H1 (cell line): ENCODE results near the gene GPC3. TPM values are rescaled to one million over a fixed set of nuclear protein-coding genes. Genes with fewer than 3 reads are reported as not detected.

Source experiments
- CTCF ChIA-PET: fragments of 300-600 bp; sonication (Branson Sonifier 250); formaldehyde crosslinking; loops from one replicate; lab custom pipeline; 2021; ENCODE audit not compliant: partially characterized antibody; lab: Charles Lee
- POLR2A ChIA-PET: fragments of 300-600 bp; sonication (Branson Sonifier 250); formaldehyde crosslinking; loops from one replicate; lab custom pipeline; 2021; ENCODE audit warnings: inconsistent platforms; ENCODE audit not compliant: partially characterized antibody; lab: Charles Lee
- DNase-seq, 2 experiments: peaks; one replicate each; pipeline versions ENCODE4 v3.0.0 to v3.0.0-alpha.2; 2010 to 2022; ENCODE audit warnings: low spot score in 2 of 2, low read depth in 1 of 2, mixed read lengths in 1 of 2
- FAIRE-seq: peaks from 2 replicates; lab custom pipeline; 2011; peaks lifted over from hg19 to GRCh38; lab: Jason Lieb, UNC
- H2AFZ ChIP-seq: 2 replicates; pipeline ENCODE4 v1.8.1; 2012; ENCODE audit warnings: low read length, inconsistent platforms
- H2AK5ac ChIP-seq: 2 replicates; pipeline ENCODE4 v1.6.1; 2013; ENCODE audit warnings: low read depth, low read length
- H2BK120ac ChIP-seq: replicated peaks from 2 replicates; pipeline ENCODE3; 2013; ENCODE audit warnings: low read depth, low read length, inconsistent platforms
- H2BK12ac ChIP-seq: 2 replicates; pipeline ENCODE4 v1.6.1; 2013; ENCODE audit warnings: low read depth, low read length
- H2BK15ac ChIP-seq: 2 replicates; pipeline ENCODE4 v1.6.1; 2013; ENCODE audit warnings: low read length
- H2BK20ac ChIP-seq: 2 replicates; pipeline ENCODE4 v1.6.1; 2013; ENCODE audit warnings: low read length
- H2BK5ac ChIP-seq: 2 replicates; pipeline ENCODE4 v1.6.1; 2013; ENCODE audit warnings: low read depth, low read length
- H3K14ac ChIP-seq: 2 replicates; pipeline ENCODE4 v1.6.1; 2013; ENCODE audit warnings: inconsistent platforms; ENCODE audit not compliant: insufficient read length
- H3K18ac ChIP-seq: 2 replicates; pipeline ENCODE4 v1.6.1; 2013; ENCODE audit warnings: low read length; ENCODE audit errors: extremely low read depth
- H3K23ac ChIP-seq: 2 replicates; pipeline ENCODE4 v1.6.1; 2013; ENCODE audit warnings: inconsistent platforms; ENCODE audit not compliant: insufficient read length
- H3K23me2 ChIP-seq: 2 replicates; pipeline ENCODE4 v1.6.1; 2013; ENCODE audit warnings: low read depth, low read length
- H3K27ac ChIP-seq: 2 replicates; pipeline ENCODE4 v1.6.1; 2011; ENCODE audit warnings: low read depth, low read length, inconsistent platforms
- H3K27me3 ChIP-seq, 4 experiments: replicated peaks in 1 of 4; 1 replicate in 1 of 4; 2 replicates in 3 of 4; pipeline versions ENCODE4 v1.6.1 to v1.8.1; 2011 to 2013; ENCODE audit warnings: low read length in 3 of 4, mild to moderate bottlenecking in 3 of 4, inconsistent platforms in 2 of 4, mixed read lengths in 2 of 4, moderate library complexity in 1 of 4; ENCODE audit not compliant: control insufficient read depth in 3 of 4, insufficient read depth in 3 of 4; ENCODE audit errors: extremely low read depth in 1 of 4
- H3K36me3 ChIP-seq, 4 experiments: 2 replicates each; pipeline versions ENCODE4 v1.6.1 to v1.8.1; 2011 to 2013; ENCODE audit warnings: mild to moderate bottlenecking in 4 of 4, low read length in 3 of 4, moderate library complexity in 2 of 4, control low read depth in 1 of 4, inconsistent platforms in 1 of 4; ENCODE audit not compliant: insufficient read depth in 4 of 4, control insufficient read depth in 2 of 4
- H3K4ac ChIP-seq: replicated peaks from 2 replicates; pipeline ENCODE3; 2013; ENCODE audit warnings: low read length, low read depth, mixed read lengths, inconsistent platforms; ENCODE audit not compliant: insufficient read length
- H3K4me1 ChIP-seq, 4 experiments: replicated peaks in 1 of 4; 1 replicate in 1 of 4; 2 replicates in 3 of 4; pipeline versions ENCODE4 v1.6.1 to v1.8.1; 2011 to 2013; ENCODE audit warnings: low read length in 3 of 4, inconsistent platforms in 2 of 4, mixed read lengths in 1 of 4; ENCODE audit not compliant: insufficient read depth in 4 of 4, control insufficient read depth in 3 of 4
- H3K4me2 ChIP-seq, 2 experiments: 2 replicates each; pipeline versions ENCODE4 v1.6.1 to v1.8.1; 2011 to 2013; ENCODE audit warnings: low read depth in 2 of 2, low read length in 2 of 2, control low read depth in 1 of 2, inconsistent platforms in 1 of 2, mild to moderate bottlenecking in 1 of 2; ENCODE audit not compliant: insufficient read depth in 1 of 2
- H3K4me3 ChIP-seq, 4 experiments: fragments of 200-600, 300-600 bp in 1 of 4; sonication (generic), shearing (Covaris generic), sonication (Bioruptor Twin) in 1 of 4; 2 replicates each; pipeline versions ENCODE4 v1.5.1 to v1.8.1; 2011 to 2016; ENCODE audit warnings: low read length in 4 of 4, low read depth in 3 of 4, control low read depth in 2 of 4, inconsistent platforms in 2 of 4, mild to moderate bottlenecking in 2 of 4, mixed read lengths in 1 of 4, moderate library complexity in 1 of 4; ENCODE audit not compliant: insufficient read depth in 2 of 4; ENCODE audit errors: extremely low read depth in 1 of 4
- H3K56ac ChIP-seq: replicated peaks from 2 replicates; pipeline ENCODE3; 2013; ENCODE audit warnings: low read depth, mild to moderate bottlenecking, mixed read lengths, low read length, inconsistent platforms; ENCODE audit not compliant: insufficient read length
- H3K79me1 ChIP-seq: 2 replicates; pipeline ENCODE4 v1.6.1; 2013; ENCODE audit warnings: low read depth, low read length, control low read depth
- H3K79me2 ChIP-seq, 2 experiments: 2 replicates each; pipeline versions ENCODE4 v1.6.1 to v1.8.1; 2012 to 2013; ENCODE audit warnings: low read length in 2 of 2, mild to moderate bottlenecking in 2 of 2, inconsistent platforms in 1 of 2; ENCODE audit not compliant: insufficient read depth in 2 of 2, control insufficient read depth in 1 of 2
- H3K9ac ChIP-seq, 4 experiments: replicated peaks in 1 of 4; 1 replicate in 1 of 4; 2 replicates in 3 of 4; pipeline versions ENCODE4 v1.6.1 to v1.8.1; 2011 to 2013; ENCODE audit warnings: low read depth in 3 of 4, low read length in 3 of 4, control low read depth in 2 of 4, mild to moderate bottlenecking in 2 of 4, moderate library complexity in 2 of 4, inconsistent platforms in 1 of 4; ENCODE audit errors: extremely low read depth in 1 of 4
- H3K9me3 ChIP-seq, 2 experiments: 2 replicates each; pipeline versions ENCODE4 v1.6.1 to v1.8.1; 2012 to 2013; ENCODE audit warnings: mild to moderate bottlenecking in 2 of 2, moderate library complexity in 2 of 2, control low read depth in 1 of 2, inconsistent platforms in 1 of 2, low read depth in 1 of 2, low read length in 1 of 2, mixed read lengths in 1 of 2; ENCODE audit not compliant: insufficient read depth in 2 of 2
- H4K20me1 ChIP-seq, 2 experiments: replicated peaks in 1 of 2; 2 replicates each; pipeline versions ENCODE3 to v1.8.1; 2011 to 2013; ENCODE audit warnings: inconsistent platforms in 2 of 2, low read length in 2 of 2, mild to moderate bottlenecking in 1 of 2; ENCODE audit not compliant: insufficient read depth in 2 of 2, control insufficient read depth in 1 of 2
- H4K5ac ChIP-seq: 2 replicates; pipeline ENCODE4 v1.6.1; 2013; ENCODE audit warnings: low read length, low read depth, mixed read lengths, inconsistent platforms; ENCODE audit not compliant: insufficient read length
- H4K8ac ChIP-seq: 2 replicates; pipeline ENCODE4 v1.8.0; 2013; ENCODE audit warnings: mild to moderate bottlenecking, moderate library complexity, low read length, inconsistent platforms; ENCODE audit not compliant: insufficient read depth; ENCODE audit errors: extremely low read depth
- H4K91ac ChIP-seq: replicated peaks from 2 replicates; pipeline ENCODE3; 2013; ENCODE audit warnings: low read length, mixed read lengths, inconsistent platforms; ENCODE audit not compliant: insufficient read length
- ATF2 ChIP-seq: IDR thresholded peaks from 2 replicates; pipeline ENCODE4 v1.6.1; 2012; ENCODE audit warnings: low read length, inconsistent platforms
- CHD1 ChIP-seq: IDR thresholded peaks from 2 replicates; pipeline ENCODE4 v1.6.1; 2012; ENCODE audit warnings: low read depth, low read length, improper control_type of control experiment
- E2F6 ChIP-seq: IDR thresholded peaks from 2 replicates; pipeline ENCODE4 v1.6.1; 2012; ENCODE audit warnings: inconsistent platforms
- GABPA ChIP-seq: IDR thresholded peaks from 2 replicates; pipeline ENCODE4 v1.6.1; 2011; ENCODE audit warnings: mild to moderate bottlenecking, low read length, moderate library complexity, borderline replicate concordance; ENCODE audit not compliant: insufficient read depth
- HDAC2 ChIP-seq, 2 experiments: fragments of 300-600 bp in 1 of 2; sonication (generic) in 1 of 2; IDR thresholded peaks; 2 replicates each; pipeline ENCODE4 v1.6.1; 2011 to 2012; ENCODE audit warnings: low read depth in 2 of 2, low read length in 2 of 2, mild to moderate bottlenecking in 2 of 2, moderate library complexity in 2 of 2, borderline replicate concordance in 1 of 2, inconsistent platforms in 1 of 2
- MAX ChIP-seq: IDR thresholded peaks from 2 replicates; pipeline ENCODE4 v1.6.1; 2012; ENCODE audit warnings: inconsistent platforms
- RNF2 ChIP-seq: fragments of 200-900, 300-1000 bp; sonication (generic); IDR thresholded peaks from 2 replicates; pipeline ENCODE4 v1.7.1; 2016; ENCODE audit warnings: borderline replicate concordance, low read depth, mild to moderate bottlenecking, antibody characterized with exemption, low read length; ENCODE audit not compliant: poor library complexity, severe bottlenecking; ENCODE audit errors: missing control alignments
- RXRA ChIP-seq: IDR thresholded peaks from 2 replicates; pipeline ENCODE4 v1.6.1; 2011; ENCODE audit warnings: low read depth, mild to moderate bottlenecking, low read length, moderate library complexity; ENCODE audit not compliant: insufficient read depth
- SAP30 ChIP-seq: fragments of 300-600 bp; sonication (generic); IDR thresholded peaks from 2 replicates; pipeline ENCODE4 v1.7.1; 2012; ENCODE audit warnings: low read length, moderate library complexity, mild to moderate bottlenecking, inconsistent platforms; ENCODE audit not compliant: insufficient read depth, insufficient replicate concordance
- SIX5 ChIP-seq: IDR thresholded peaks from 2 replicates; pipeline ENCODE4 v1.6.1; 2011; ENCODE audit warnings: mild to moderate bottlenecking, low read depth, low read length
- WGBS, 2 experiments: shearing (Covaris generic) in 1 of 2; methylation state at CpG; one replicate each; pipeline versions ENCODE4 v1.1.6 to v1.1.7; 2013 to 2015; ENCODE audit warnings: low lambda C conversion rate in 2 of 2, mixed read lengths in 2 of 2, inconsistent platforms in 1 of 2, low coverage in 1 of 2, missing lambda C conversion rate in 1 of 2; ENCODE audit not compliant: insufficient replicate concordance in 2 of 2, insufficient coverage in 1 of 2, insufficient read length in 1 of 2; ENCODE audit errors: extremely low coverage in 1 of 2, missing lambda C conversion rate in 1 of 2; 5-methylcytosine and 5-hydroxymethylcytosine counted together
- polyA plus RNA-seq, 7 experiments: library from polyadenylated mRNA; depleted of rRNA in 3 of 7; stranded (reverse) in 5 of 7; unstranded in 2 of 7; fragments of >200 nt in 5 of 7; fragments of 200-250 nt in 2 of 7; gene quantifications; 1 replicate in 5 of 7; 2 replicates in 1 of 7; 4 replicates in 1 of 7; pipeline versions ENCODE4 v1.2.1 to v1.2.3, GENCODE V29; 2011 to 2013; ENCODE audit warnings: missing spikeins in 2 of 7, mixed read lengths in 2 of 7
- total RNA-seq: library from RNA; stranded (reverse); fragmentation: NEBNext Ultra II Directional; extraction: Animal tissue kit (Norgen Biotek cat#: 25700); gene quantifications from 2 replicates; pipeline ENCODE4 v1.2.1, GENCODE V29; 2021

The GPC3 gene
- total and polyA plus RNA-seq, 2 of the 8 experiments (the other 6 are each of a cell fraction or from before 2014, with no cell fraction given): 64.8 to 71.9 TPM

- Histone ChIP-seq H3K56ac (no peak overlapping the region), H2BK12ac (no peak overlapping the region), H3K23ac (no peak overlapping the region), H3K9ac (no peak overlapping the region), H4K5ac (no peak overlapping the region), H3K27me3 (no peaks in the 10 kb centered on the region), H4K8ac (no peak overlapping the region), H3K36me3 (no peaks in the 10 kb centered on the region), H2AFZ (no peak overlapping the region), H3K4me3 (no peak overlapping the region), H3K23me2 (no peaks in the 10 kb centered on the region), H3K4me1 (no peaks in the 10 kb centered on the region), H3K4me2 (no peak overlapping the region), H3K9me3 (no peaks in the 10 kb centered on the region), H3K4ac (no peak overlapping the region), H4K20me1 (no peaks in the 10 kb centered on the region), H3K18ac (no peak overlapping the region), H4K91ac (no peak overlapping the region), H3K14ac (no peak overlapping the region), H3K79me2 (no peaks in the 10 kb centered on the region), H2BK20ac (no peak overlapping the region), H2BK120ac (no peak overlapping the region), H2AK5ac (no peak overlapping the region), H2BK5ac (no peak overlapping the region), H3K27ac (no peak overlapping the region), H2BK15ac (no peak overlapping the region), H3K79me1 (no peaks in the 10 kb centered on the region)
- 83% methylated on average over 1 of the region's 1 CpG; no CpG with 5 or more reads in 1 of the 2 experiments for WGBS, 2 experiments
- TF ChIP-seq GABPA (no peak), SAP30 (no peak), E2F6 (no peak), SIX5 (no peak), MAX (no peak), CHD1 (no peak), HDAC2 (IDR thresholded peaks at IDR 0.05; ENCODE audit: borderline replicate concordance in 1 of 2, low read depth in 2 of 2, low read length in 2 of 2) (no peak), RNF2 (no peak), RXRA (no peak), ATF2 (no peak)
- DNase-seq (no peak), FAIRE-seq (no peak)
- POLR2A ChIA-PET: no interaction called here
- CTCF ChIA-PET: interaction anchor here (0.6 kb wide), 1 partner anchor 59 kb away, joined by 3 read pairs; no protein-coding TSS in a partner anchor
Observed at GRCh38 chrX:133588827-133589226, 396.6 kb downstream of the GPC3 start.
